Measurements from ENCODE around the gene AFDN. TPM values are rescaled to one million over a fixed set of nuclear protein-coding genes. Genes with fewer than 3 reads are reported as not detected.

The AFDN gene
- total and polyA plus RNA-seq, 10 of the 15 experiments (the other 5 are each of a cell fraction or from before 2014, with no cell fraction given): 5.7 to 68.2 (median 45.1) TPM

- no TSS peak for BruUV-seq (replicated peaks)
These were observed 38.7 kb upstream of the AFDN start for GRCh38 chr6:167787896-167788562.

GRCh38 chr6:167788563-167788903, 38.2 kb upstream of the AFDN start:
- RAD21 ChIA-PET (ENCODE audit: unreplicated experiment): no interaction called here
- DNase-seq (ENCODE audit: low read depth, low spot score): no peak
- TF ChIP-seq EP300 (IDR thresholded peaks at IDR 0.05; ENCODE audit: borderline replicate concordance in 1 of 2, control insufficient read depth in 1 of 2, low read depth in 2 of 2, low read length in 2 of 2) (no peak), EGR1 (IDR thresholded peaks at IDR 0.05; ENCODE audit: borderline replicate concordance in 1 of 2, low read depth in 2 of 2, low read length in 2 of 2) (no peak), ZBED1 (IDR thresholded peaks at IDR 0.05; ENCODE audit: borderline replicate concordance) (no peak), CBFB (IDR thresholded peaks at IDR 0.05; ENCODE audit: low read depth) (no peak), RFX5 (IDR thresholded peaks at IDR 0.05; ENCODE audit: low read depth, low read length) (no peak), IRF3 (IDR thresholded peaks at IDR 0.05) (no peak), NKRF (conservative IDR thresholded peaks at IDR 0.05) (no peak), RB1 (IDR thresholded peaks at IDR 0.05; ENCODE audit: borderline replicate concordance) (no peak), MEF2A (IDR thresholded peaks at IDR 0.05; ENCODE audit: insufficient read depth, low read depth, low read length) (no peak), CHD2 (IDR thresholded peaks at IDR 0.05; ENCODE audit: borderline replicate concordance, low read depth, low read length) (no peak), CHD1 (IDR thresholded peaks at IDR 0.05; ENCODE audit: low read depth, low read length) (no peak), LARP7 (IDR thresholded peaks at IDR 0.05) (no peak)

More at GRCh38 chr6:167787896-167788562, 38.7 kb upstream of the AFDN start:
- TF ChIP-seq BACH1 (IDR thresholded peaks at IDR 0.05; ENCODE audit: borderline replicate concordance): no peak
- TF ChIP-seq EP300 (IDR thresholded peaks at IDR 0.05; ENCODE audit: borderline replicate concordance in 1 of 2, control insufficient read depth in 1 of 2, low read depth in 2 of 2, low read length in 2 of 2): no peak
- TF ChIP-seq ZZZ3 (IDR thresholded peaks at IDR 0.05; ENCODE audit: control insufficient read depth, insufficient read length, low read depth): no peak
- TF ChIP-seq RFX5 (IDR thresholded peaks at IDR 0.05; ENCODE audit: low read depth, low read length): no peak
- no peak for TF ChIP-seq IKZF1 (conservative IDR thresholded peaks at IDR 0.05)
- intact Hi-C loops (cut with micrococcal nuclease; ENCODE audit: unreplicated experiment) (no loop called here), in situ Hi-C loops (cut with MboI) (no loop called here)
- H2AFZ ChIP-seq (ENCODE audit: control insufficient read depth, low read depth, low read length): no peak overlapping the region
- peaks cover 0 to 4% of the 10 kb centered on the region in 2 experiments; a peak in 2 of 4 replicates for H3K27me3 ChIP-seq (replicated peaks in 1 of 2; ENCODE audit: control insufficient read depth in 2 of 2, insufficient read depth in 2 of 2, low read length in 1 of 2)
- 64% methylated on average over 23 of the region's 23 CpGs for WGBS (ENCODE audit: insufficient coverage, insufficient replicate concordance, low lambda C conversion rate, missing lambda C conversion rate)
- no peak overlapping the region for H3K9ac ChIP-seq (ENCODE audit: control insufficient read depth, insufficient read depth, low read length)
- H3K4me2 ChIP-seq (ENCODE audit: control insufficient read depth, insufficient read depth): no peak overlapping the region
- H3K4me1 ChIP-seq (ENCODE audit: control insufficient read depth, insufficient read depth, low read length): peaks cover 3% of the 10 kb centered on the region; the same call in 1 of the 2 replicates
- no peaks in the 10 kb centered on the region; the same call in 2 of the 3 replicates for H3K9me3 ChIP-seq (replicated peaks; ENCODE audit: control insufficient read depth, insufficient read depth, low read length)
- SMC1A ChIA-PET (ENCODE audit: uncharacterized antibody, unreplicated experiment): no interaction called here
- CTCF ChIA-PET: no interaction called here
- RAD21 ChIA-PET (ENCODE audit: unreplicated experiment): no interaction called here
- no peak overlapping the region for H3K27ac ChIP-seq (ENCODE audit: control insufficient read depth, insufficient read depth)
- POLR2A ChIA-PET: no interaction called here
- no peak overlapping the region for H3K4me3 ChIP-seq
- no peaks in the 10 kb centered on the region for H3K36me3 ChIP-seq (ENCODE audit: control insufficient read depth in 2 of 2, insufficient read depth in 2 of 2, low read length in 1 of 2)
- ATAC-seq: no peak
- DNase-seq (ENCODE audit: low read depth, low spot score): no peak
- H4K20me1 ChIP-seq (ENCODE audit: control insufficient read depth, insufficient read depth): no peaks in the 10 kb centered on the region
- no peaks in the 10 kb centered on the region for H3K79me2 ChIP-seq (ENCODE audit: control insufficient read depth, insufficient read depth, low read length)
- FAIRE-seq: no peak

More at GRCh38 chr6:167788563-167788903, 38.2 kb upstream of the AFDN start:
- FAIRE-seq (no peak), ATAC-seq (no peak)
- intact Hi-C loops (cut with micrococcal nuclease; ENCODE audit: unreplicated experiment): no loop called here
- ChIA-PET SMC1A (ENCODE audit: uncharacterized antibody, unreplicated experiment) (no interaction called here), POLR2A (no interaction called here), CTCF (no interaction called here)
- Histone ChIP-seq H4K20me1 (ENCODE audit: control insufficient read depth, insufficient read depth) (no peaks in the 10 kb centered on the region), H3K4me2 (ENCODE audit: control insufficient read depth, insufficient read depth) (no peak overlapping the region), H3K9ac (ENCODE audit: control insufficient read depth, insufficient read depth, low read length) (no peak overlapping the region), H3K27ac (ENCODE audit: control insufficient read depth, insufficient read depth) (no peak overlapping the region), H3K36me3 (ENCODE audit: control insufficient read depth in 2 of 2, insufficient read depth in 2 of 2, low read length in 1 of 2) (no peaks in the 10 kb centered on the region), H3K9me3 (replicated peaks; ENCODE audit: control insufficient read depth, insufficient read depth, low read length) (no peaks in the 10 kb centered on the region; the same call in 2 of the 3 replicates), H3K27me3 (replicated peaks in 1 of 2; ENCODE audit: control insufficient read depth in 2 of 2, insufficient read depth in 2 of 2, low read length in 1 of 2) (peaks cover 0 to 4% of the 10 kb centered on the region in 2 experiments; a peak in 2 of 4 replicates), H3K4me1 (ENCODE audit: control insufficient read depth, insufficient read depth, low read length) (peaks cover 3% of the 10 kb centered on the region; the same call in 1 of the 2 replicates), H2AFZ (ENCODE audit: control insufficient read depth, low read depth, low read length) (no peak overlapping the region), H3K79me2 (ENCODE audit: control insufficient read depth, insufficient read depth, low read length) (no peaks in the 10 kb centered on the region), H3K4me3 (no peak overlapping the region)
- in situ Hi-C loops (cut with MboI): no loop called here
- 0% methylated on average over 2 of the region's 2 CpGs for WGBS (ENCODE audit: insufficient coverage, insufficient replicate concordance, low lambda C conversion rate, missing lambda C conversion rate)
- no TSS peak for BruUV-seq (replicated peaks)

Data from GM12878 (cell line).